ENCODE results near the gene PCDHB15. TPM values are rescaled to one million over a fixed set of nuclear protein-coding genes. Genes with fewer than 3 reads are reported as not detected.
"Not testable (repeated sequence)": the region's sequence is repeated elsewhere in the genome, so short reads cannot be mapped to it uniquely, and the experiment has no call there.

PCDHB15 gene
- total RNA-seq: 0.97 and 1.7 TPM in 2 replicates

DNA sequence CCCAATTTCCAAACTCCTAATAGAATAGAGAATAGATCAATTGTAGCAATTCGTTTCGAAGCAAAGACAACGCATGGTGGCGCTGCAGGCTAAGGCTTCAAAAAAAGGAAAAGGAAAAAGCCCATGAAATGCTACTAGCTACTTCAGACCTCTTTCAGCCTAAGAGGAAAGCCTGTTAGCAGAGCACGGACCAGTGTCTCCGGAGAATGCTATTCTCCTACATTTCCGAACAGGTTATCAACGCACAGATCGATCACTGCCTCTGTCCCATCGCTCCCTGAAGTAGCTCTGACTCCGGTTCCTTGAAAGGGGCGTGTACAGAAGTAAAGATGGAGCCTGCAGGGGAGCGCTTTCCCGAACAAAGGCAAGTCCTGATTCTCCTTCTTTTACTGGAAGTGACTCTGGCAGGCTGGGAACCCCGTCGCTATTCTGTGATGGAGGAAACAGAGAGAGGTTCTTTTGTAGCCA, at the start of gene PCDHB15:
Gene PCDHB15, plus strand, starts transcription at position 146 of the 468 bp plus-strand sequence. Its CDS starts 184 bp downstream, at position 330.
- no peak for DNase-seq (ENCODE audit: extremely low read depth, low read depth, low spot score)

DNA sequence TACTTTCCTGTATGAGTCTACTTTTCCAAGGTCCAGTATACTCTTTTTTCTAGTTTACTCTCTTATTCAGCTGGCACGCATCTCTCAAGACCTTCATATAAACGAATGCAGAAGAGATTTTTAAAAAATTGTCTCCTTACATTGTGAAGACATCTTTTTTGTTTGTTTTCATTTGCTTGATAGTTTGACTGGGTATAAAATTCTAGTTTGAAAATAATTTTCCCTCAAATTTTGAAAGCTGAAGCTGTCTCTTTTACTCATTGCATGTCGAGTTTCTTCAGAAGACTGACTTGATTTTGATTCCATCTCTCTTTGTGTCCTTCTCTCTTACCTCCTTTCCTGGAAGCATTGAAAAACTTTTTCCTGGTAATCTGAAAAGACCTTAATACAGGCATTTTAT, 48.8 kb upstream of the PCDHB15 start:
- no peak for DNase-seq (ENCODE audit: extremely low read depth, low read depth, low spot score)

DNA sequence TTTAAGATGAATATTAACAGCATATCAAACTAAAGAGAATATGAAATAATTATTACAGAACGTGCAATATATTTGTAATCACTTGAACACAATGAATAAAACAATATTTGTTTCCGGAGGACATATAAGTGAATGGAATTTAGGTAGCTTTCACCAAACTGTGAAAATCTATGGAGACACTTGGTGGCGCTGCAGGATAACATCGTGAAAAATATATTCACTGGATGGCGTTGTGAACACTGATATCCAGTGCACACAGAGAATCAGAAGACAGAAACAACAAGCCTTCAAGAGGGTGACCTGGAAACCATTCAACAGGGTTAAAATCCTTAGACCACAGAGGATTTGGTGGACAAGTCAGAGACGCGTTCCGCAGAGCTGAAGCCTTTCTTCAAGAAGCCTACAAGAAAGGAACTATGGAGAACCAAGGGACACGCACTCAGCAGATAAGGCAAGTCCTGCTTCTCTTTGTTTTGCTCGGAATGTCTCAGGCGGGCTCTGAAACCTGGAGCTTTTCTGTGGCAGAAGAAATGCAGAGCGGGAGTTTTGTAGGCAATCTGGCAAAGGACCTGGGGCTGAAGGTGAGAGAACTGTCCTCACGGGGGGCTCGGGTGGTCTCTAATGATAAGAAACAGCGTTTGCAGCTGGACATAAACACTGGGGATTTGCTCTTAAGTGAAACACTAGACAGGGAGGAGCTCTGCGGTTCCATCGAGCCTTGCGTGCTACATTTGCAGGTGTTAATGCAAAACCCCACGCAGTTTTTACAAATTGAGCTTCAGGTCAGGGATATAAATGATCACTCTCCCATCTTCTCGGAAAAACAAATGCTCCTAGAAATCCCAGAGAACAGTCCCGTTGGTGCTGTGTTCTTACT, 45.6 kb upstream of the PCDHB15 start, which contains the start of gene PCDHB11:
Gene PCDHB11, plus strand, starts transcription at position 269 of the 877 bp plus-strand sequence. Its CDS starts 148 bp downstream, at position 417.
- no peak for DNase-seq (ENCODE audit: extremely low read depth, low read depth, low spot score)

DNA sequence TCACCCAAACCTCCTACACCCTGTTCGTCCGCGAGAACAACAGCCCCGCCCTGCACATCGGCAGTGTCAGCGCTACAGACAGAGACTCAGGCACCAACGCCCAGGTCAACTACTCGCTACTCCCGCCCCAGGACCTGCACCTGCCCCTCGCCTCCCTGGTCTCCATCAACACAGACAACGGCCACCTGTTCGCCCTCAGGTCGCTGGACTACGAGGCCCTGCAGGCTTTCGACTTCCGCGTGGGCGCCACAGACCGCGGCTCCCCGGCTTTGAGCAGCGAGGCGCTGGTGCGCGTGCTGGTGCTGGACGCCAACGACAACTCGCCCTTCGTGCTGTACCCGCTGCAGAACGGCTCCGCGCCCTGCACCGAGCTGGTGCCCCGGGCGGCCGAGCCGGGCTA, 44.1 kb upstream of the PCDHB15 start:
- not testable (repeated sequence) for DNase-seq (ENCODE audit: extremely low read depth, low read depth, low spot score)

DNA sequence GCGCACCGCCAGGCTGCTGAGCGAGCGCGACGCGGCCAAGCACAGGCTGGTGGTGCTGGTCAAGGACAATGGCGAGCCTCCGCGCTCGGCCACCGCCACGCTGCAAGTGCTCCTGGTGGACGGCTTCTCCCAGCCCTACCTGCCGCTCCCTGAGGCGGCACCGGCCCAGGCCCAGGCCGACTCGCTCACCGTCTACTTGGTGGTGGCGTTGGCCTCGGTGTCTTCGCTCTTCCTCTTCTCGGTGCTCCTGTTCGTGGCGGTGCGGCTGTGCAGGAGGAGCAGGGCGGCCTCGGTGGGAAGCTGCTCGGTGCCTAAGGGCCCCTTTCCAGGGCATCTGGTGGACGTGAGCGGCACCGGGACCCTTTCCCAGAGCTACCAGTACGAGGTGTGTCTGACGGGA, 43.5 kb upstream of the PCDHB15 start:
- not testable (repeated sequence) for DNase-seq (ENCODE audit: extremely low read depth, low read depth, low spot score)

DNA sequence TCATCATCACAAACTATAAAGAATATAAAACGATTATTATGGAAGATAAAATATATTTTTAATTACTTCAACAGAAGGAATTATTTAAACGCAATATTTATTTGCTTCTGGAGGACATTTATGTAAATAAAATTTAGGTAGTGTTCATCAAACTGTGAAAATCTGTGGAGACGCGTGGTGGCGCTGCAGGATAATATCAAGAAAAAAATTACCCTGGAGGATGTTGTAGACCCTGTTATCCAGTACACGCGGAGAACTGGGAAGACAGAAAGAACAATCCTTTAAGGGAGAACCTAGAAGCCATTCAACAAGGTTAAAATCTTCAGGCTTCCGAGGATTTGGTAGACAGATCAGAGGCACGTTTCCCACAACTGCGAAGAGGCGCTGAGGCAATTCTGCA, 36.7 kb upstream of the PCDHB15 start, which contains the start of gene PCDHB12:
Gene PCDHB12, plus strand, starts transcription at position 242 of the 400 bp plus-strand sequence. CDS start 189 bp downstream, outside the sequence.
- no peak for DNase-seq (ENCODE audit: extremely low read depth, low read depth, low spot score)

DNA sequence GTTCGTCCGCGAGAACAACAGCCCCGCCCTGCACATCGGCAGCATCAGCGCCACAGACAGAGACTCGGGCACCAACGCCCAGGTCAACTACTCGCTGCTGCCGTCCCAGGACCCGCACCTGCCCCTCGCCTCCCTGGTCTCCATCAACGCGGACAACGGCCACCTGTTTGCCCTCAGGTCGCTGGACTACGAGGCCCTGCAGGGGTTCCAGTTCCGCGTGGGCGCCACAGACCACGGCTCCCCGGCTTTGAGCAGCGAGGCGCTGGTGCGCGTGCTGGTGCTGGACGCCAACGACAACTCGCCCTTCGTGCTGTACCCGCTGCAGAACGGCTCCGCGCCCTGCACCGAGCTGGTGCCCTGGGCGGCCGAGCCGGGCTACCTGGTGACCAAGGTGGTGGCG, 34.9 kb upstream of the PCDHB15 start:
- not testable (repeated sequence) for DNase-seq (ENCODE audit: extremely low read depth, low read depth, low spot score)

DNA sequence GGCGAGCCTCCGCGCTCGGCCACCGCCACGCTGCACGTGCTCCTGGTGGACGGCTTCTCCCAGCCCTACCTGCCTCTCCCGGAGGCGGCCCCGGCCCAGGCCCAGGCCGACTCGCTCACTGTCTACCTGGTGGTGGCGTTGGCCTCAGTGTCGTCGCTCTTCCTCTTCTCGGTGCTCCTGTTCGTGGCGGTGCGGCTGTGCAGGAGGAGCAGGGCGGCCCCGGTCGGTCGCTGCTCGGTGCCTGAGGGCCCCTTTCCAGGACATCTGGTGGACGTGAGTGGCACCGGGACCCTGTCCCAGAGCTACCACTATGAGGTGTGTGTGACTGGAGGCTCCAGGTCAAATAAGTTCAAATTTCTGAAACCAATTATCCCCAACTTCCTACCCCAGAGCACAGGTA, 34.3 kb upstream of the PCDHB15 start:
- DNase-seq (ENCODE audit: extremely low read depth, low read depth, low spot score): not testable (repeated sequence)

DNA sequence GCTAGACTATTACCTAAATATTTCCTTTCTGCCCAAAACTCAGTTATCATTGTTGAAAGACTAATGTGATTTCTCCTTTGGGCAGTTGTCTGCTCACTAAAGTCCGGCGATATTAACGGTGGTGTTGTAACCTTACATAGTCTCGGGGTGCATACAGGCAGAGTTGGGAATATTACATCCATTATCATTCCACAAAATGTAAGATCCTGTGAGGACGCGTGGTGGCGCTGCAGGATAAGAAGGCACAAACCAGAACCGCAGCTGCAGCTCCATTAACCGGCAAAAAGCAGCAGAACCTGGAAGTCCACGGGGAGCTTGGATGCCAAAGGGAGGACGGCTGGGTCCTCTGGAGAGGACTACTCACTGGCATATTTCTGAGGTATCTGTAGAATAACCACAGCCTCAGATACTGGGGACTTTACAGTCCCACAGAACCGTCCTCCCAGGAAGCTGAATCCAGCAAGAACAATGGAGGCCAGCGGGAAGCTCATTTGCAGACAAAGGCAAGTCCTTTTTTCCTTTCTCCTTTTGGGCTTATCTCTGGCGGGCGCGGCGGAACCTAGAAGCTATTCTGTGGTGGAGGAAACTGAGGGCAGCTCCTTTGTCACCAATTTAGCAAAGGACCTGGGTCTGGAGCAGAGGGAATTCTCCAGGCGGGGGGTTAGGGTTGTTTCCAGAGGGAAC, 31.4 kb upstream of the PCDHB15 start, which contains the start of gene PCDHB13:
Gene PCDHB13, plus strand, starts transcription at position 264 of the 684 bp plus-strand sequence. Its CDS starts 205 bp downstream, at position 469.
- DNase-seq (ENCODE audit: extremely low read depth, low read depth, low spot score): not testable (repeated sequence)

DNA sequence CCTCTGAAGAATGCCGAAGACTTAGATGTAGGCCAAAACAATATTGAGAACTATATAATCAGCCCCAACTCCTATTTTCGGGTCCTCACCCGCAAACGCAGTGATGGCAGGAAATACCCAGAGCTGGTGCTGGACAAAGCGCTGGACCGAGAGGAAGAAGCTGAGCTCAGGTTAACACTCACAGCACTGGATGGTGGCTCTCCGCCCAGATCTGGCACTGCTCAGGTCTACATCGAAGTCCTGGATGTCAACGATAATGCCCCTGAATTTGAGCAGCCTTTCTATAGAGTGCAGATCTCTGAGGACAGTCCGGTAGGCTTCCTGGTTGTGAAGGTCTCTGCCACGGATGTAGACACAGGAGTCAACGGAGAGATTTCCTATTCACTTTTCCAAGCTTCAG, 30.6 kb upstream of the PCDHB15 start:
- not testable (repeated sequence) for DNase-seq (ENCODE audit: extremely low read depth, low read depth, low spot score)

DNA sequence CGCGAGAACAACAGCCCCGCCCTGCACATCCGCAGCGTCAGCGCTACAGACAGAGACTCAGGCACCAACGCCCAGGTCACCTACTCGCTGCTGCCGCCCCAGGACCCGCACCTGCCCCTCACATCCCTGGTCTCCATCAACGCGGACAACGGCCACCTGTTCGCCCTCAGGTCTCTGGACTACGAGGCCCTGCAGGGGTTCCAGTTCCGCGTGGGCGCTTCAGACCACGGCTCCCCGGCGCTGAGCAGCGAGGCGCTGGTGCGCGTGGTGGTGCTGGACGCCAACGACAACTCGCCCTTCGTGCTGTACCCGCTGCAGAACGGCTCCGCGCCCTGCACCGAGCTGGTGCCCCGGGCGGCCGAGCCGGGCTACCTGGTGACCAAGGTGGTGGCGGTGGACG, 29.7 kb upstream of the PCDHB15 start:
- not testable (repeated sequence) for DNase-seq (ENCODE audit: extremely low read depth, low read depth, low spot score)

DNA sequence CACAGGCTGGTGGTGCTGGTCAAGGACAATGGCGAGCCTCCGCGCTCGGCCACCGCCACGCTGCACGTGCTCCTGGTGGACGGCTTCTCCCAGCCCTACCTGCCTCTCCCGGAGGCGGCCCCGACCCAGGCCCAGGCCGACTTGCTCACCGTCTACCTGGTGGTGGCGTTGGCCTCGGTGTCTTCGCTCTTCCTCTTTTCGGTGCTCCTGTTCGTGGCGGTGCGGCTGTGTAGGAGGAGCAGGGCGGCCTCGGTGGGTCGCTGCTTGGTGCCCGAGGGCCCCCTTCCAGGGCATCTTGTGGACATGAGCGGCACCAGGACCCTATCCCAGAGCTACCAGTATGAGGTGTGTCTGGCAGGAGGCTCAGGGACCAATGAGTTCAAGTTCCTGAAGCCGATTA, 29.2 kb upstream of the PCDHB15 start:
- DNase-seq (ENCODE audit: extremely low read depth, low read depth, low spot score): not testable (repeated sequence)

DNA sequence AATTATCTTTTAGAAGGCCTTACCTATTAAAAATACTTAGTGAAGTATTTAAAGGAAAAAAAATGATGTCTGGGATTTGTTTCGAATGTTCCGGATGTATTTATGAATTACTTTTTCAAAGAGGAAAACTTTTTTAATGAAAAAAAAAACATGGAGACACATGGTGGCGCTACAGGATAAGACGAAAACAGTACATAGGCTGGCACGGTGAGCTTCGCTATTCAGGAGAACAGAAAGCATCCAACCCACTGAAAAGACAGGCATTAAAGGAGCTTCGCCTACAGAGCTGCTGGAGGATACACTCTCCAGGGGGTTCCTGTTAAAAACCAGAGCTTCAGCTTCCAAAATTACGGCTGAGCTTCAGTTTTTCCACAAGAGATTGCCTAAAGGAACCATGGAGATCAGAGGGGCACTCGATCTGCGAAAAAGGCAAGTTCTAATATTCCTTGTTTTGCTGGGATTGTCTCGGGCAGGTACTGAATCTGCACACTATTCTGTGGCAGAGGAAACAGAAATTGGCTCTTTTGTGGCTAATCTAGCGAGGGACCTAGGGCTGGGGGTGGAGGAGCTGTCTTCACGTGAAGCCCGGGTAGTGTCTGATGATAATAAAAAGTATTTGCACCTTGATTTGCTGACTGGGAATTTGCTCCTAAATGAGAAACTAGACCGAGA, 21.9 kb upstream of the PCDHB15 start, which contains the start of gene PCDHB14:
Gene PCDHB14, plus strand, starts transcription at position 232 of the 672 bp plus-strand sequence. Its CDS starts 163 bp downstream, at position 395.
- no peak for DNase-seq (ENCODE audit: extremely low read depth, low read depth, low spot score)

DNA sequence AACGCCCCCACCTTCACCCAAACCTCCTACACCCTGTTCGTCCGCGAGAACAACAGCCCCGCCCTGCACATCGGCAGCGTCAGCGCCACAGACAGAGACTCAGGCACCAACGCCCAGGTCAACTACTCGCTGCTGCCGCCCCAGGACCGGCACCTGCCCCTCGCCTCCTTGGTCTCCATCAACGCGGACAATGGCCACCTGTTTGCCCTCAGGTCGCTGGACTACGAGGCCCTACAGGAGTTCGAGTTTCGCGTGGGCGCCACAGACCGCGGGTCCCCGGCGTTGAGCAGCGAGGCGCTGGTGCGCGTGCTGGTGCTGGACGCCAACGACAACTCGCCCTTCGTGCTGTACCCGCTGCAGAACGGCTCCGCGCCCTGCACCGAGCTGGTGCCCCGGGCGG, 20.4 kb upstream of the PCDHB15 start:
- DNase-seq (ENCODE audit: extremely low read depth, low read depth, low spot score): not testable (repeated sequence)

DNA sequence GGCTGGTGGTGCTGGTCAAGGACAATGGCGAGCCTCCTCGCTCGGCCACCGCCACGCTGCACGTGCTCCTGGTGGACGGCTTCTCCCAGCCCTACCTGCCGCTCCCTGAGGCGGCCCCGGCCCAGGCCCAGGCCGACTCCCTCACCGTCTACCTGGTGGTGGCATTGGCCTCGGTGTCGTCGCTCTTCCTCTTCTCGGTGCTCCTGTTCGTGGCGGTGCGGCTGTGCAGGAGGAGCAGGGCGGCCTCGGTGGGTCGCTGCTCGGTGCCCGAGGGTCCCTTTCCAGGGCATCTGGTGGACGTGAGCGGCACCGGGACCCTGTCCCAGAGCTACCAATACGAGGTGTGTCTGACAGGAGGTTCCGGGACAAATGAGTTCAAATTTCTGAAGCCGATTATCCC, 19.8 kb upstream of the PCDHB15 start:
- not testable (repeated sequence) for DNase-seq (ENCODE audit: extremely low read depth, low read depth, low spot score)

DNA sequence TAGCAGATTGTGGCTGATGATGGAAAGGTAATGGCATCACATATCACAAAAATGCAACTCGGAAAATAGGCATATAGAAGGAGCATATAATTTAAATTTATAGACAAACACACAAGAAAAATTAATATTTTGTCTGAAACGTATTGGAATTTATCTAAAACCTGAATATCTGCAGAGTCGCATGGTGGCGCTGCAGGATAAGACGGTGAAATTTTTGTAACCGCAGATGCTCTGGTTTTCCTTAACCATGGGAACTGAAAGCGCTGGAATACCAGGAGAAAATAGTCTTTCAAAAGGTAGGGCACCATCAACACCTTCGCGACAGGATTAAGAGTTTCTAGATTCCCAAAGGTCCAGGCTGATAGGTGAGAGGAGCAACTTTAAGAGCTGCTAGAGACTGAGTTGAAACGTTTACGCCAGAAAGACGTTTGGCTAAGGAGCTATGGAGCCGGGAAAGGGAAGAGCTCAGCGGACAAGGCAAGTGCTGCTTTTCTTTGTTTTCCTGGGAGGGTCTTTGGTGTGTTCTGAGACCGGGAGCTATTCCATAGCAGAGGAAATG, 11.0 kb upstream of the PCDHB15 start:
- no peak for DNase-seq (ENCODE audit: extremely low read depth, low read depth, low spot score)

DNA sequence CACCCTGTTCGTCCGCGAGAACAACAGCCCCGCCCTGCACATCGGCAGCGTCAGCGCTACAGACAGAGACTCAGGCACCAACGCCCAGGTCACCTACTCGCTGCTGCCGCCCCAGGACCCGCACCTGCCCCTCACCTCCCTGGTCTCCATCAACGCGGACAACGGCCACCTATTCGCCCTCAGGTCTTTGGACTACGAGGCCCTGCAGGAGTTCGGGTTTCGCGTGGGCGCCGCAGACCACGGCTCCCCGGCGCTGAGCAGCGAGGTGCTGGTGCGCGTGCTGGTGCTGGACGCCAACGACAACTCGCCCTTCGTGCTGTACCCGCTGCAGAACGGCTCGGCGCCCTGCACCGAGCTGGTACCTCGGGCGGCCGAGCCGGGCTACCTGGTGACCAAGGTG, 9.3 kb upstream of the PCDHB15 start:
- DNase-seq (ENCODE audit: extremely low read depth, low read depth, low spot score): not testable (repeated sequence)

DNA sequence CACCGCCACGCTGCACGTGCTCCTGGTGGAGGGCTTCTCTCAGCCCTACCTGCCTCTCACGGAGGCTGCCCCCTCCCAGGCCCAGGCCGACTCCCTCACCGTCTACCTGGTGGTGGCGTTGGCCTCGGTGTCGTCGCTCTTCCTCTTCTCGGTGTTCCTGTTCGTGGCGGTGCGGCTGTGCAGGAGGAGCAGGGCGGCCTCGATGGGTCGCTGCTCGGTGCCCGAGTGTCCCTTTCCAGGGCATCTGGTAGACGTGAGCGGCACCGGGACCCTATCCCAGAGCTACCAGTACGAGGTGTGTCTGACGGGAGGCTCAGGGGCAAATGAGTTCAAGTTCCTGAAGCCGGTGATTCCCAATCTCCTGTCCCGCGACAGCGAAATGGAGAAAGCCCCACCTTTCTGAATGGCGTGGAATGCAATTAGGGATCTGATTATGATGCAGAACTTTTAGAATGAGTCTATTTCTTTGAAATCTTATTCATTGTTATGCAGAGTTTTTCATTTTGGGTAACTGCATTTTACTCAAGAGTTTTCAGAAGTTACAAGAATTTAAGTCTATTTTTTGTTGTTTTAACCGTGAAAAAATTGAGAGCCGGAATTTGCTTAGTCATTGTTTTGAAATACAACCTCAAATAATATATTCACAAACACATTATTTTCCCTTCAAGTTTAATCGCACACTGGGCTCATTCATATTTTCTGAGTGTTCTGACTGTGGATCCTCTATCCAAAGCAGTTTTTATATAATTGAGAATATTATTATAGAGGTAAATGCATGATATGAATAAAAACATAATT, 8.5 kb upstream of the PCDHB15 start:
- DNase-seq (ENCODE audit: extremely low read depth, low read depth, low spot score): no peak

DNA sequence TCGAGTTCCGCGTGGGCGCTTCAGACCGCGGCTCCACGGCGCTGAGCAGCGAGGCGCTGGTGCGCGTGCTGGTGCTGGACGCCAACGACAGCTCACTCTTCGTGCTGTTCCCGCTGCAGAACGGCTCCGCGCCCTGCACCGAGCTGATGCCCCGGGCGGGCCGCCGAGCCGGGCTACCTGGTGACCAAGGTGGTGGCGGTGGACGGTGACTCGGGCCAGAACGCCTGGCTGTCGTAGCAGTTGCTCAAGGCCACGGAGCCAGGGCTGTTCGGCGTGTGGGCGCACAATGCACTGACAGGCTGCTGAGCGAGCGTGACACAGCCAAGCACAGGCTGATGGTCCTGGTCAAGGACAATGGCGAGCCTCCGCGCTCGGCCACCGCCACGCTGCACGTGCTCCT, 3.7 kb upstream of the PCDHB15 start:
- no peak for DNase-seq (ENCODE audit: extremely low read depth, low read depth, low spot score)
